Cerebellar cortex (tissue), 1 donor: ENCODE data around the gene PLEKHM3.

Experiments used
- DNase-seq: peaks from one replicate; pipeline ENCODE4 v3.0.0-alpha.2; 2015; ENCODE audit warnings: low spot score

The PLEKHM3 gene

DNA sequence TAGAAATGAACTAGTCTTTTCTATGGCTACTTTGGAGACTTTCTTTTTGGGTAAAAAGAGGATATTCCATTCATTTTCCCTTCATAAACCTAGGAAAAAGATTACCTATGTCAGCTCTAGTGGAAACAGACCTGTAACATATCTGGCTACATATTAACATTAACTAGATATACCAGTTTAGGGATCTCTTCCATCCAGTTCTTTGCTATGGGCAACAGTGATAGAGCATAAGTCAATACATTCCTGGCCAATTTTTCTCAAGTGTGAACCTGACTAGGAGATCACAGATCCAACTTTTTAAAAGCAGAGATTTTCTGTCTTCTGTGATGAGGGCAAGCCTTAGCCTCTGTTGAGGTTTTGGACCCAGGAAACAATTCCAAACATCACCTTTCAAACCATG is 34.5 kb downstream of the PLEKHM3 start:
- DNase-seq, result no peak

DNA sequence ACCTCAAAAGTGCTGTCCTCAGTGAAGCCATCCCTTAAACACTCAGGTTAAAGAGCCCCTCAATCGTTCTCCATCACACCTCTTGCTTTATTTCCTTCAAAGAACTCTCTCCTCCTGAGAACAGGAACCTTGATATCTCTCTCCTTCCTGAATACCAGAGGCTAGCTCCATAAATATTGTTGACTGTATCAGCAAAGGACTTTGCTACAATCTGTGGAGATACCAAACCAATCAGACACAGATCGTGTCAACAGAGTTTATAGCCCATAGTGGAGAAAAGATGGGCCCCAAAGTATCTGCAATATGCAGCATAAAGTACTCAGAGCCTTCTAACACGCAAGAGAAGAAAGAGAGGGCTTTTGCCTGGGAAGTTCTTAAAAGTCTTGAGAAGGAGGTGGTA is 36.4 kb downstream of the PLEKHM3 start:
- no peak for DNase-seq

DNA sequence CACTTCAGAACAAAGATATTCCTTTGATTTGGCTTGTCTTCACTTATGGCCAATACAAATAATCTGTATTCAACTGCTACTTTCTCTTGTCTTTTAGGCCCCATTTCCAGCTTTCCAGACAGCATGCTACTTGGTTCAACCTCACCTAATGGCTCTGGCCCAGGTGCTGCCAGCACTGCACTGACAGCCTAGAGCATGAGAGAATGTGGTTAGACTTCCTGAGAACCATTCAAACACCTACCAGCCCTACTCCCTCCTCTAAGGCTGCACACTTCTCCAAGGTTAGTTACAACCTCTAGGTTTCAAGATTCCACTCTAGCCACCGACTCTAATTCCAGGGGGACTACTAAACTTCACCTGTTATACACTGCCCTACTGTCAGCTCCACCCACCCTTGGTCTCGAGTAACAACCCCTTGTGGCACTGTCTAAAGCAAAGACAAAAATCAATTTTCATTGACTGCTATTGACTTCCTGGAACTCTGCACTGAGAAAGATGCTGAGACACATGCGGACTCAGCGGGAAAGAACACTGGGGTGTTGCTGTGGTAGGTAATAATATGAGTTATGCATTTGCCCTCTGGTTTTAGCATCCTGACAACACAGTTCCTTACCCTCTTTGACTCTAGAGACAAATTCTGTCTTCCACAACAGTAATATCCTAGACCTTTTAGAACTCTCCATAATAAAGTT is 38.2 kb downstream of the PLEKHM3 start:
- DNase-seq, result no peak

DNA sequence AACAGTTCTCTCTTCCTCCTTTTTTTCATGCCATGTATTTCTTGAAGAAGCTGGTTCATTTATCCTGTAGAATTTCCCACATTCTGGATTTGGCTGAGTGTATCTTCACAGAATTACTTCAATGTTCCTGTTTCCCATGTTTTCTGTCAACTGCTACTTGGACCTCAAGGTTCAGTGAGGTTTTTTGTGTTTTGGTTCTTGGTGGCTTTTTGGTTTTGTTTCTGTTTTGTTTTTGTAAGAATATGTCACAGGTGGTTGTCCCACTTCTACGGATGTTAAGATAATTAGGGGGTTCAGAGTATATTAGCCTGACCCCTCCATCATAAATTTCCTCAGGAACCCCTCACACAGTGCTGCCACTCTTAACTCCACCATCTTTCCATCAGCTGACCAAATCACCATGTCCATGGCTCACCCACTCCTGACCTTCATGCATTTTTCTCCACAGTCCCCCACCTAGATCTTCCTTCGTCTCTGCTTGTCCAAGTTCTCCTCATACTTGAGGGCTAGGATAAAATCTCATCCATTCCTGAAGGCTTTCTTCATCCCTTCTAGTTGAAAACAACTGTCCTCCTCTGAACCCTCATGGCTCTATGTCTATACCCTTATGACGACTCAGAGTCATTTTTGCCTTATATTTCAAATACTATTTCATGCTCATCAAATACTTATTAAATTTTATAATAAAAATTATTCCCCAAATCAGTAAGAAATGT is 40.4 kb downstream of the PLEKHM3 start:
- no peak for DNase-seq

DNA sequence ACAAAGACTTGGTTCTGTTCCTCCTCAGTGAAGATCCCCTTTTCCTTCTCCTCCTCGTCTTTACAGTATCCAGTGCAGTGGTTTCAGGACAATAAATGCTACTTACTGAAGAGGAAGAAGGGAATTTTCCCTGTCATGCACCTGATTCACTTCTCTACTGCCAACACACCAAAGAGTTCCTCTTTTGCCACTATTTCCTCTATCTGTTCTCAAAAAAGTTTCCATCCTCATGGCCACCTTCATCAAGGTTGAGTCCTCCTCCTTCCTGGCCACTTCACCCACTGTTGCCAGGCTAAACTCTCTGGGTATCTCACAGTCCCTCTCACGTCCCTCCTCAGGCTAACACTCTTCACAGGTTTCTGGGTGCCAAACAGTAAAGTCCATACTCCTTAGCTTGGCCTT is 41.7 kb downstream of the PLEKHM3 start:
- DNase-seq, result no peak

DNA sequence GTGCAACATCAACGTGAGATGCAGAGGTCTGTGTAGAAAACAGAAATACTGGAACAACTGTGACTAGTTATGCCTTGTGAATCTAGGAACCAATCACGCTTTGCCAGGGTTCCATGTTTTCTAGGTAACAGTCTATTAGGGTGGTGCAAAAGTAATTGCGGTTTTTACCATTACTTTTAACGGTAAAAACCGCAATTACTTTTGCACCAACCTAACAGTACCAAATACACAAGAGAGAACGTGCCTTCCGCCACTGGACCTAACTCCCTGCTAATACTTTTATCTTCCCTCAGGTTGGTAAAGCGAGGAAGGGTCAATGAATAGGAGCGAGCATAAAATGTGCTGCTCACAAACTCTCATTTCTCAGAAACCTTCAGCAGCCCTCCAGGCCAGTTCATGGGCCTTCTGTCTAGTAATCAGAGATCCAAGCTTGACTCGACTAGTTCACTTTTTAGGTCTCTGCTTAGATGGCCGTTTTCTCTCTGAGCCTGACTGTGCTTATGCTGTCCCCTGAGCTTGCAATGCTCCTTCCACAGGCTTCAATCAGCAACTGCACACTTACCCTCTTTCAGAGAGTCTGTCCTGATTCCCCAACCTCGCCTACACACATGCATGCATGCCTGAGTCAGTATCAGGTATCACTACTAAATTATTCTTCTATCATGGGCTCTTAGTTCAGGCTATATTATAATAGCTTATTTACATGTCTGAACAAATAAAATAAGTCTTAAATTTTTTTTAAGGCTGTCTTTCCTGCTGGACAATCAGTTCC is 47.0 kb downstream of the PLEKHM3 start:
- no peak for DNase-seq

DNA sequence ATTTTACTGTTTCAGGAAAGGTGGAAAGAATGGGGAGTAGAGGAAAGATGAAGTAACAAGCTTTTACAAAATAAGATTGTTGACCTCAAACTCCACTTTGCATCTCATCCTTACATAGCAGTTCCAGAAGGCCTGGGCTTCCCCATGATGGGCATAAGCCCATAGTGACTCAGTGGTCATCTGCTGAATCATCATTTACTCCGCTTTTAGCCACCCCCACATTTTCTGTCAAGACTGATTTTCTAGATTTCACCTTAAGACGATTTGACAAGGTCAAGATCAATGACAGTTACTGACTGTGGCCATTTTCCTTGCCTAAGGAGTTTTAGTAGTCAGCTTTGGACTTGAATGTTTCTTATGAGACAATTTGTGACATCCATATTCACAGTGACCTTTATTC is 49.4 kb downstream of the PLEKHM3 start:
- DNase-seq, result no peak

DNA sequence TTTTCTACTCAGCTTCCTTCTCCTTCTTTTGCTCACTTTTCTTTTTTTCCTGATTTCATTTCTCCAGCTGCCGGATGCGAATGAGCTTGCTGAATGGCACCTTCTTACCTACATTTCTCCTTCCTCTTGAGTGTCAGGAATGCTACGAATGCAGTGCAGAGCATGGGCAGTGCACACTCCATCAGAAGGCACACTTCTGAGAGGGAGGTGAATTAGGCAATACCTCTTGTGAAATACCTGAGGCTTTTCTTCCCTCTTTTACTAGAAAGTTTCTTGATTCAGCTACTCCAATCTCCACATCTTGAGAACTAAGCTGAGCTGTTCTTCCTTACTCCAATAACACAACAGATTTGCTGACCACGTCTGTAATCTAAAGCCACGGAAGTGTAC is 51.1 kb downstream of the PLEKHM3 start:
- no peak for DNase-seq

DNA sequence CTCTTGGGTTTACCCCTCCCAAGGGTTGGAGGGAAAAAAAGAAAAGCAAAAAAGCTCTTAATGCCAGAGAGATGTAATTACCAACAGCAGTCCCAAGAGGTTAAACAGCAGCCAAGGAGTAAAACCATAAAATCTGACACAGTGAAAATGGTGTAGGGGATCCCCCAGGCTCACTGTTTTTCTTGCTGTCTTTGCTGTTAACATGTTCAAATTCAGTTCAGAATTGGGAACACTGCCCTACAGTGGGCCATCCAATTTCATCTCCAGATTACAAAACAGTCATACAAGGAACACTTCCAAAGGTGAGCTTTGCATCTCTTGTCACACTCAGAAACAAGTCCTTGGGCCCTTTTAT is 54.5 kb downstream of the PLEKHM3 start:
- no peak for DNase-seq

DNA sequence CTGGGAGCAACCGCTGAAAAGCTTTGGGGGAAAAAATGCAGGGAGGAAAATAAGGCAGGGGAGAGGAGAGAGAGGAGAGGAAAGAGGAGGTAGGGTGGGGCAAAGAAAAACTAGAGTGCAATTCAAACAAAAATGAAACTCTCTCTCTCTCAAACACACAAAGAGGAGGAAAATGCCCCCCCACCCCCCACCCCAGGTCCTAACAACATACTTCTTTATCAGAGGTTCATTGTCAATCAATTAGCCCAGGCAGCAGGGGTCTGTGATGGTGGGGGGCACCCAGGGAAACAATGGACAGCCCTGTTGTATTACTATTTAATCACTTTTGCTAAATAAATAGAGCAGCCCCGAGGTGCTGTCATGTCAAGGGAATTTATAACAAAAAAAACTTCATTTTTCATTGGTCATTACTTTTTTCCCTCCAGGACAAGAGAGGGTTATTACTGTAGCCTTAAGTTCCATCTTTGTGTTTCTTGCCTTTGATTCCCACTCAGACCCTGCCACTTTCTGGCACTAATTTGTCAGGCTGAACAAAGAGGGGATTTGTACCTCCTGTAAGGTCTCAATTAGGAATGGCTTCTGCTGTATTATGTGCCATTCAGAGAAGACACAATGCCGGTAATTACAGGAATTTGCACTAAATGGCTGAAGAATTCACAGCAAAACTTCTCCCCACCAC is 55.0 kb downstream of the PLEKHM3 start:
- peak; percentile 89 for DNase-seq

DNA sequence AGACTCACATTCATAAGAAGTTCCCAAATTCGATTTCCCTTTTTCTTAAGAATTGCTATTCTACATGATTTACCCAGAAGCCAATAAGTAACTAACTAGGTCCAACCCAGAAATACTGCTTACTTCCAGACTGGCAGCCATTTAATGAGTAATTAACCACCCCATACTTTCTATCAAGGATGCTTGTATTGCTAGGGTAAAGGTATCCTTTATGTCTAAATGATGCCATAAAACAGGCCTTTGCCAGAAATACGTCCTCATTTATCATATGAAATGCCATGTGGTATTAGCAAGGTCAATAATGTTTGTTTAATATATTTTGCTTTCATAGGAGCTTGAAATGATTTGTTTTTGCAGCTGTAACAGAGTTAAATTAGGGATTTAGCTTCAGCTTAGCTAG is 56.1 kb downstream of the PLEKHM3 start:
- DNase-seq, result no peak

DNA sequence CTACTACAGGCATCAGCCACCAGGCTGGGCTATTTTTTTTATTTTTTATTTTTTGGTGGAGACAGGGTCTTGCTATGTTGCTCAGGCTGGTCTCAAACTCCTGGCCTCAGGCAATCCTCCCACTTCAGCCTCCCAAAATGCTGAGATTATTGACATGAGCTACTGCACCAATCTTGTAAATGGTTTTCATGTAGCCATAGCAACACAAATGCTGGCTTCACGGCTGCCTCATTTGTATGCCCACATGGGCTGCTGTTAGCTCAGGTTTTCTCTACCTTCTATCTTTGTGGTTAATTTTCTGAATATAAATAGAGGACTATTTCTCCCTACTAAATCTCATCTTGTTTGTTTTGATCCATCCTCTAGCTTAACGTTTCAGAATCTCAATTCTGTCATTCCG is 58.2 kb downstream of the PLEKHM3 start:
- no peak for DNase-seq

DNA sequence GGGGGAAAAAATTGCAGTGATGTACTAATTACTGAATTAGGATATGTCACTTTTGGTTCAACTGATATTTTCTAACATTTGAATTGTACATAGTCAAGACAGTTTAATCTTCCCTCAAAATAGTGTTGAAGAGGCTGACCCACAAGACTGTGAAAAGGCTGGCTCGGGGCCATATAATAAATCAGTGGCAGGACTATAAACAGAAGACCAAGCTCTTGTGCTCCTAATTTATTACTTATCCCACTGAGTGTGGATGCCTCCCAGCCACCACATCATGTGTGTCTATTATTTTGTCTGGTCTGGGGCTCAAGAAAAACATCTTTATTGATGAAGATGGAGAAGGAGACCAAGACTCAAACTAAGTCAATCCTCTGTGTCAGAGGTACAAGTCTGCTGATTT is 64.4 kb downstream of the PLEKHM3 start:
- DNase-seq, result no peak

DNA sequence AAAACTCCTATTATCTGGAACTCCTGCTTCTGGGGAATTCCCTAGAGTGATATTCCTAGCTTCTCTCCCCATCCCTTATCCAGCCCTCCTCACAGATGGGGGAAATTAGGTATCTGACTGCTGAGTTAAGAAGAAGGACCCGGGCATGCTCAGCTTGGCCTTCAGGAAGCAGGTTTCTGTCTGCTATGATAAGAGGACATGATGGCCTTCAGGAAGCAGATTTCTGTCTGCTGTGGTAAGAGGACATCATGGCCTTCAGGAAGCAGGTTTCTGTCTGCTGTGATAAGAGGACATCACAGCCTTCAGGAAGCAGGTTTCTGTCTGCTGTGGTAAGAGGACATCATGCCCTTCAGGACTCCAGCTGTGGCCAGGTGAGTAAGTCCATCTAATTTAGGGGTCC is 65.2 kb downstream of the PLEKHM3 start:
- DNase-seq, result no peak

DNA sequence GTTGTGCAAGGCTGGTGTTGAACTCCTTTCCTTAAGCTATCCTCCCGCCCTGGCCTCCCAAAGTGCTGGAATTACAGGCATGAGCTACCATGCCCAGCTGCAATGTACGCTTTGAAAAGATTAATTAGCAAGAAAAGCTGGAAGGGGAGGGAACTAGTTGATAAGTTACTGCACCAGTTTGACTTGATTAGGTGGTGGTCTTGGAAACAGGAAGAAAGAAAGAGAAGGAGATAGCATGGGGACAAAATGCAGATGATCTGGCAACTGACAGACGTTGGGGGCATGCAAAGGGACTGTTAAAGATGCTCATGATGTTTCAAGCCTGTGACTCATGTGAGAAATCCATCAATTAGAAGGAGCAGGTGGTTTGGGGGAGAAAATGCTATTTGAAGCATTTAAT is 68.6 kb downstream of the PLEKHM3 start:
- no peak for DNase-seq

DNA sequence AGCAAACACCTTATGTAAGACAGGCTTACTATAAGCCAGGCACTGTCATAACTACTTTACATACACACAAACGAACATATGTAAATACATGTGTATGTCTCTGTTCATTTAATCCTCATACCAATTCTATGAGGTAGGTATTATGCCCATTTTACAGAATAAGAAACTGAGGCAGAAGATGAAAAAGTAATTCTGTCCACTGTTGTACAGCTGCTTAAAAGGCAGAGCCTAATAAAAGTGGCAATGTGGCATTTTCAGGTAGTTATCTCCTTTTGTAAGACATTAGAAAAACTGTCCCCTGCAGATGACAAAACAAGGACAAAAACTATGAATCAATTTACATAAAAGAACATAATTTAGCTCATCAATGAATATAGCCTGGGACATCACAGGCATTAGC is 69.9 kb downstream of the PLEKHM3 start:
- DNase-seq, result no peak

DNA sequence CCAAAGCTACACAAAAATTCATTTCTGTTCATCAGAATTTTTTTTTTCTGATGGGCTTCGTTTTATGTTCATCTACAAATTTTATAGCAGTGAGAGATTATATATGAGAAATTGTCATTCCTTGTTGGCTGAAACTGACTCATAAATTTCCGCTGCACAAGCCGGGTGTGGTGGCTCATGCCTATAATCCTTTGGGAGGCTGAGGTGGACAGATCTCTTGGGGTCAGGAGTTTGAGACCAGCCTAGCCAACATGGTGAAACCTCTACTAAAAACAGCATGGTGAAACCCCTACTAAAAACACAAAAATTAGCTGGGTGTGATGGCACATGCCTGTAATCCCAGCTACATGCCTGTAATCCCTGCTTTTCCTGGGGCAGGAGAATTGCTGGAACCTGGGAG is 72.0 kb downstream of the PLEKHM3 start:
- DNase-seq, result peak; percentile 55

DNA sequence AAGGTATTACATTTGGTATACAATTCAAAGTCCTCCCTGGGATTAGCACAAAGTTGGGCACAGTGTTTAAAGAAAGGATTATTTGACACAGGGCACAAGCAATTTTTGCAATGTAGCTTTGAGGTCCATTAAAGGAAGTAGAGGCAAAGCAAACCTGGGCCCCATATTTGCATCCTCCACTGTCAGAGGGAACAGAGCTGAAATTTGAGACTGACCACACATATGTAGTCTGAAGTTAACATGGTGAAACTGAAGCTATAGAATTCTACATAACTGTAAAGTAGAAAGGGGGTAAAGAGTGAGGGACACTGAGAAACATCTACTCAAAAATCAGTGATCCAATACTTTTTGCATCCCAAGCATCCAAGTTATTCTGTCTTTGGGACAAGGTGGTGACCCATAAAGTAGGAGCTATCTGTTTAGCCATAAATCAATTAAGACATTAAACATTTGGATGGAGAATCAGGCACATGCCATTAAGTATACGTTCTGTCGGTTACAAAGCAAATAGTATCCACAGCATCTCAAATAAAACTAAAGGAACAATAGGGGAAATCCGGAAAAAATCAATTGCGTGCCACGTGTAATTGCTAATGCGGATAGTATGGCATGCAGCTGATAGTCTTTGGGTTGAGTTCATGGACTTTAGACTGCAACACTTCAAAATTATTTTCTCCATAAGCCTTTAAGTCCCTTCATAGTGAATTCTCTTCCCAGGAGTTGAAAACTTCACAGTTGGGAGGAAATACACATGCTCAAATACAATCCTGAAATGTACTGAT is 72.6 kb downstream of the PLEKHM3 start:
- DNase-seq, result peak; percentile 82

DNA sequence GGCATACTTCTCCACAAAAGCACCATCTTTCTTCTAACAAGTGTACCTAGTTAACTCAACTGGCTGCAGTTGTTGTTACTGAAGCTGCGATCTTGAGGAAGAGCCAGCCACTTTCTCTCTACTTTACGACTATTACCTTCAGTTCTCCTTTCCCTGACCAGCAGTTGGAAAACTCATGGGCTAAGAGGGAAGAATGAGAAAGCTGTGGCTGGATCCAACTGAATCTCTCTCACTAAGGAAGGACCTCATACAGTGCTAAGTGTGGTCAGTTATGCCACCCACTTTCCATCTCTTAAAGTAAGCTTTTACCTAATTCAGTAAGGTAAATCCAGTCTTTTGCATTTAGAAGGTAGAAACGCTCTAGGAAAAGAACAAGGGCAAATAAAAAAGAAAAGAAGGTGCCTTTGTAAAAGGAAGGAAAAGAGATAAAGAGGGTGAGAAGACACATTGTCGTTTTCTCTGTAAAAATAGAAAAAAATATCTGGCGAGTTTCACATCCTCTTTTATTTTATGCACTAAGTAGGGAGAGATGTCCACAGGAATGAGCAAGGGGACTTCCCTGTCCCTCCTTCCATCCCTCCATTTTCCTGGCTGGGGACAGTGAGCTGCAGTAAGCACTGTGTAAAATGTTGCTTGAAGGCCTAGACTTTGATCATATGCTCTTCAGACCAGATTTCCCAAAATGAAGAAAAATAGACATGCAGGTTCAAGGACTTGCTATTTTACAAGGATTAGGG is 73.4 kb downstream of the PLEKHM3 start:
- no peak for DNase-seq

DNA sequence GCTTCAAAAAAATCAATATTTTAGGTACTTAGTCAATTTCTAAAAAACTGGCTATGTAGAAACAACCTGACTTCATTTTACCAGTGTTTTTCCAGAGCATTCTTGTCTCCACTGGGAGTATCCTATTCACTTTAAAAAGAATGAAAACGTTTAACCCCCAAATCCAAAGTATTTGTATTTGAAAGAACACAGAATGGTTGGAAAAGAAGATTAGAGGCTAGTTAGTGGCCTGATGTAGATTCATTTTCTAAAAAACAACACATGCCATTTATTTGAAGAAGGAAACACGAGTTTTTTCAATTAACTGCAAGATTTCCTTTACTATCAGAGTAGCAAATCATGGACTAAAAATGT is 74.6 kb downstream of the PLEKHM3 start:
- DNase-seq, result no peak

DNA sequence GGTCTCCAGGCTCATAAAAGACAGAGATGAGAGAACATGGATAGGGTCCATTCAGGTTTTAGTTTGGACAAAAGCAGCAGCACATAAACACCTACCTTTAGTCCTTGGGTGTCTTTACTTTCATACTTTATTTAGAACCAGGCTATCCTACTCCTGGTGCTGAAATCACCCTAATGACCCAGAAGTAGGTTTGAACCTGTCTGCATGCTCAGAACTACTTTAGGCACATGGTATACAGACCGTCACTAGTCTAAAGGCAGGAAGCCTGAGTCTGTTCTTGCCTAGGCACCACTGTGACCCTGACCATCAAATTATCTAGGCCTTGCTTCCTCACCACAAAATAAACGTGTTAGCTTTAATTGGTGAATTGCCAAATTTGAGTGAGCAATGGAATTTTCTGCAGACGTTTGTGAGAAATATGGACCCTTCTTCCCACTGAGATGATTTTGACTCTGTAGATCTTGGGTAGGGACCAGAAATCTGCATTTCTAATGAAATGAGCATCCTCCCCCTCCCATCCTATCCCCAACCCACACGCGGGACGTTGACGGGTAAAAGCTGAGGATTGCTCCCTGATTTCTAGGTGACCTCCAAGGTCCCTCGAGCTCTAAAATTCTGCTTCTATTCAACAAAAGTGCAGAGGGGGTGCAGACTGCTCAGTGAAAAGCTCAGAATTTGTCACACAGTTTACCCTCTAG is 75.1 kb downstream of the PLEKHM3 start:
- no peak for DNase-seq
